Measurements from ENCODE around the gene LY6G5C. TPM values are rescaled to one million over a fixed set of nuclear protein-coding genes. Genes with fewer than 3 reads are reported as not detected.

Gene LY6G5C
- total and polyA plus RNA-seq, 2 of the 13 experiments (the other 11 are each of a cell fraction or from before 2014, with no cell fraction given): 0.33 to 0.55 TPM

GRCh38 chr6:31660381-31661261, 20.2 kb downstream of the LY6G5C start, which contains the start of gene C6orf47 (continued):
- TF ChIP-seq GABPA (IDR thresholded peaks at IDR 0.05; ENCODE audit: low read depth, low read length) (no peak), GABPA (CRISPR knock-in tag; IDR thresholded peaks at IDR 0.05; ENCODE audit: low read depth) (no peak), MLLT10 (CRISPR knock-in tag; IDR thresholded peaks at IDR 0.05) (no peak), ZNF629 (CRISPR knock-in tag; conservative IDR thresholded peaks at IDR 0.05) (peak; percentile 45), HES4 (CRISPR knock-in tag; IDR thresholded peaks at IDR 0.05; ENCODE audit: borderline replicate concordance) (peak; percentile 94), ZNF512B (CRISPR knock-in tag; IDR thresholded peaks at IDR 0.05; ENCODE audit: borderline replicate concordance) (no peak), MYPOP (CRISPR knock-in tag; IDR thresholded peaks at IDR 0.05) (peak; percentile 94), SALL2 (CRISPR knock-in tag; IDR thresholded peaks at IDR 0.05) (peak; percentile 84), HINFP (CRISPR knock-in tag; IDR thresholded peaks at IDR 0.05; ENCODE audit: low read depth) (peak; percentile 68), ZNF772 (CRISPR knock-in tag; IDR thresholded peaks at IDR 0.05) (no peak; the same call in 1 of the 2 replicates), ZNF883 (CRISPR knock-in tag; IDR thresholded peaks at IDR 0.05; ENCODE audit: not compliant biosample characterization) (peak; percentile 92), ZNF460 (CRISPR knock-in tag; IDR thresholded peaks at IDR 0.05; ENCODE audit: borderline replicate concordance) (peak; percentile 7; the same call in 1 of the 2 replicates), CCAR2 (optimal IDR thresholded peaks at IDR 0.05; ENCODE audit: low read depth, low read length) (no peak), ZFP36L2 (CRISPR knock-in tag; IDR thresholded peaks at IDR 0.05) (no peak), KMT2A (CRISPR knock-in tag; IDR thresholded peaks at IDR 0.05) (peak; percentile 85; the same call in 1 of the 2 replicates), TP53 (CRISPR knock-in tag; conservative IDR thresholded peaks at IDR 0.05) (peak; percentile 63; the same call in 1 of the 2 replicates), ZNF670 (CRISPR knock-in tag; IDR thresholded peaks at IDR 0.05; ENCODE audit: borderline replicate concordance) (peak; percentile 69; the same call in 1 of the 2 replicates), BRD4 (CRISPR knock-in tag; IDR thresholded peaks at IDR 0.05) (peak; percentile 88), ASH2L (IDR thresholded peaks at IDR 0.05; ENCODE audit: insufficient read length, low read depth, low read length) (peak; percentile 82)
- TF ChIP-seq, protein P1, sequence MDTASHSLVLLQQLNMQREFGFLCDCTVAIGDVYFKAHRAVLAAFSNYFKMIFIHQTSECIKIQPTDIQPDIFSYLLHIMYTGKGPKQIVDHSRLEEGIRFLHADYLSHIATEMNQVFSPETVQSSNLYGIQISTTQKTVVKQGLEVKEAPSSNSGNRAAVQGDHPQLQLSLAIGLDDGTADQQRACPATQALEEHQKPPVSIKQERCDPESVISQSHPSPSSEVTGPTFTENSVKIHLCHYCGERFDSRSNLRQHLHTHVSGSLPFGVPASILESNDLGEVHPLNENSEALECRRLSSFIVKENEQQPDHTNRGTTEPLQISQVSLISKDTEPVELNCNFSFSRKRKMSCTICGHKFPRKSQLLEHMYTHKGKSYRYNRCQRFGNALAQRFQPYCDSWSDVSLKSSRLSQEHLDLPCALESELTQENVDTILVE (CRISPR knock-in tag; IDR thresholded peaks at IDR 0.05): peak; percentile 82; the same call in 1 of the 2 replicates
- TF ChIP-seq, protein P2, sequence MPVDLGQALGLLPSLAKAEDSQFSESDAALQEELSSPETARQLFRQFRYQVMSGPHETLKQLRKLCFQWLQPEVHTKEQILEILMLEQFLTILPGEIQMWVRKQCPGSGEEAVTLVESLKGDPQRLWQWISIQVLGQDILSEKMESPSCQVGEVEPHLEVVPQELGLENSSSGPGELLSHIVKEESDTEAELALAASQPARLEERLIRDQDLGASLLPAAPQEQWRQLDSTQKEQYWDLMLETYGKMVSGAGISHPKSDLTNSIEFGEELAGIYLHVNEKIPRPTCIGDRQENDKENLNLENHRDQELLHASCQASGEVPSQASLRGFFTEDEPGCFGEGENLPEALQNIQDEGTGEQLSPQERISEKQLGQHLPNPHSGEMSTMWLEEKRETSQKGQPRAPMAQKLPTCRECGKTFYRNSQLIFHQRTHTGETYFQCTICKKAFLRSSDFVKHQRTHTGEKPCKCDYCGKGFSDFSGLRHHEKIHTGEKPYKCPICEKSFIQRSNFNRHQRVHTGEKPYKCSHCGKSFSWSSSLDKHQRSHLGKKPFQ (CRISPR knock-in tag; IDR thresholded peaks at IDR 0.05; ENCODE audit: insufficient replicate concordance): no peak
